ENCODE measurements around the gene RNF31. TPM values are rescaled to one million over a fixed set of nuclear protein-coding genes. Genes with fewer than 3 reads are reported as not detected.
A peak's percentile ranks its signal among the peaks of the same experiment; 100 is the strongest.

Gene RNF31
- total and polyA plus RNA-seq, 2 of the 13 experiments (the other 11 are each of a cell fraction or from before 2014, with no cell fraction given) = 48.2 to 86.8 TPM

GRCh38 chr14:24132061-24132685 is 15.1 kb upstream of the RNF31 start (continued):
- TF ChIP-seq MXD1 (CRISPR knock-in tag; IDR thresholded peaks at IDR 0.05) (peak; percentile 18; the same call in 1 of the 2 replicates), ZNF512B (CRISPR knock-in tag; IDR thresholded peaks at IDR 0.05; ENCODE audit: borderline replicate concordance) (no peak), ZNF234 (CRISPR knock-in tag; conservative IDR thresholded peaks at IDR 0.05) (no peak), ZNF101 (CRISPR knock-in tag; IDR thresholded peaks at IDR 0.05; ENCODE audit: borderline replicate concordance, low read depth) (no peak), TAF1 (CRISPR knock-in tag; IDR thresholded peaks at IDR 0.05) (no peak), CCAR2 (optimal IDR thresholded peaks at IDR 0.05; ENCODE audit: low read depth, low read length) (no peak), PLRG1 (conservative IDR thresholded peaks at IDR 0.05) (no peak), DPF2 (CRISPR knock-in tag; IDR thresholded peaks at IDR 0.05; ENCODE audit: borderline replicate concordance, low read depth) (no peak), MTA1 (CRISPR knock-in tag; IDR thresholded peaks at IDR 0.05; ENCODE audit: borderline replicate concordance) (peak; percentile 42; the same call in 1 of the 2 replicates), RXRA (CRISPR knock-in tag; IDR thresholded peaks at IDR 0.05) (0 out of 2 replicates have a peak, but pooled peaks have one; percentile 17), GABPB1 (CRISPR knock-in tag; IDR thresholded peaks at IDR 0.05) (peak; percentile 38; the same call in 1 of the 2 replicates), MZF1 (CRISPR knock-in tag; IDR thresholded peaks at IDR 0.05; ENCODE audit: borderline replicate concordance) (no peak), NFAT5 (CRISPR knock-in tag; IDR thresholded peaks at IDR 0.05) (0 out of 2 replicates have a peak, but pooled peaks have one; percentile 53), NFKB2 (CRISPR knock-in tag; IDR thresholded peaks at IDR 0.05; ENCODE audit: borderline replicate concordance) (peak; percentile 67; the same call in 1 of the 2 replicates), ZNF256 (CRISPR knock-in tag; conservative IDR thresholded peaks at IDR 0.05) (0 out of 2 replicates have a peak, but pooled peaks have one; percentile 42), FOXK2 (IDR thresholded peaks at IDR 0.05) (no peak), ZFX (CRISPR knock-in tag; IDR thresholded peaks at IDR 0.05; ENCODE audit: low read depth) (no peak), AGO2 (optimal IDR thresholded peaks at IDR 0.05; ENCODE audit: low read depth, low read length) (peak; percentile 51), MYC (CRISPR knock-in tag; IDR thresholded peaks at IDR 0.05; ENCODE audit: borderline replicate concordance) (0 out of 2 replicates have a peak, but pooled peaks have one; percentile 19), E2F5 (CRISPR knock-in tag; conservative IDR thresholded peaks at IDR 0.05) (no peak), NFIB (CRISPR knock-in tag; IDR thresholded peaks at IDR 0.05; ENCODE audit: borderline replicate concordance) (0 out of 2 replicates have a peak, but pooled peaks have one; percentile 32)

Data from HepG2 (cell line).